ENCODE measurements around the gene CDK10. TPM values are rescaled to one million over a fixed set of nuclear protein-coding genes. Genes with fewer than 3 reads are reported as not detected.

CDK10 gene
- total RNA-seq, 1 donor from 2014 or later: 81.6 TPM

DNA sequence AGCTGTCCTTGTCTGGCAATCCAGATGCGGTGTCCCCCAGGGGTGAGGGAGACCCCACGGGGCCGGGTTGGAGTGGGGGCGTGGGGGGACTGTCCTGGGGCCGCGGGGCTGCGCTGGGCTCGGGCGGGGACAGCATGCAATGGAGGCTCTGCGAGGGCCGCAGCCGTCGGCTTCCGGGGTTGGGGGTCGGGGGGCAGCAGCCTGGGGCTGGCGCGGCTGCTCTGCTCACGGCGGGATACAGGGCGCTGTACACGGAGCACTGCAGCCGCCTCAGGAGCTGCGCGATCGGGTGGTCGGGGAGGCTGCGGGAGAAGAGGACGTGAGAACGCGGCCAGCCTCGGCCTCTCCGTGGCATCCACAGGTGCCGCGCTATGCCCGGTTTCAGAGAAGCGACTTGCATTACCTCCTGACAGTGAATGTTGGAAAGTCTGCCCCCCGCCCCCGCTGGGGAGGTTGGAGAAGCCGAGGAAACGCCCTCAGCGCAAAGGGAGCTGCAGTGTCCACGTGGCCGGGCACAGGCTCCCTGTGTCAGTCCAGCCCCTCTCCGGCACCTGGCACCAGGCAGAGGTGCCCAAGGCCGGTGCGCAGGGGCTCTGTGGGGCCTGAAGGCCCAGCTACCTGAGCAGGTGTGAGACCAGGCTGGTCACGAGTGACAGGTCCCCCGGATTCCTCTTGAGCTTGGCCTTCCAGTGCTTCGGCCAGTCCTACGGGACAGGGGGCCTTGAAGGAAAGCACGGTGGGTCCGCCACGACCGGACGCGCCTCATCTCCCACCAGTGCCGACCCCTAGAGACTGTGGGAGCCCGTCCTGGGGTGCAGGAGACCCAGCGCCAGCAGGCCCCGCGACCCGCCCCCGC, 24.4 kb downstream of the CDK10 start:
- intact Hi-C loops (cut with micrococcal nuclease): loop anchor here (1.0 kb wide), 2 partner anchors 9 to 11 kb away; no protein-coding TSS in a partner anchor

DNA sequence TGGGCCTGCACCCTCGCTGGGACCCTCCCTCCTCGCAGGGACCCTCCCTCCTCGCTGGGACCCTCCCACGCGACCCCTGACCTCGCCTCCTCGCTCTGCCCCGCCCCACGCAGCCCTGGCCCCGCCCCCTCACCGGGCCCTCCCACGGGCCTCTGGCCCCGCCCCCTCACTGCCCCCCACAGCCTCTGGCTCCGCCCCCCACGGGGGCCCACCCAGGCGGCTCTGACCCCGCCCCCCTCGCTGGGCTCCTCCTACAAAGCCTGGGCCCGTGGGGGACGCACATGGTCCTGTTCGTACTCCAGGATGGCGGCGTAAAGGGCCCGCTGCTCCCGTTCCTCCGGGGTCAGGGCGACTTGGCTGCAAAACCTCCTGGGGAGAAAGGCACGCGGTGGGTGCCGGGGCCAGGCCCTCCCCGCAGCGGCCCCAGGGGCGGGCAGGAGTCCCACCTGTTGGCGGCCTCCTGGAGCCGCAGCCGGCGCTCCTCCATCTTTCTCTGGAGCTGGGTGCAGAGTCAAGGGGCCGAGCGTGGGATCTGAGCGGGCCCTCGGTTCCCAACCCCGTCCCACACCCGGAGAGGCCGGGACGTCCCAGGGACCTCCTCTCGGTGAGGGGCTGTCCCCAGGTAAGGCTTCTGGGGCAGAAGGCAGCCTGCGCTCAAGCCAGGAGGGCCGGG, 25.2 kb downstream of the CDK10 start:
- intact Hi-C loops (cut with micrococcal nuclease): loop anchor here (1.0 kb wide), 2 partner anchors 9 to 11 kb away; no protein-coding TSS in a partner anchor

DNA sequence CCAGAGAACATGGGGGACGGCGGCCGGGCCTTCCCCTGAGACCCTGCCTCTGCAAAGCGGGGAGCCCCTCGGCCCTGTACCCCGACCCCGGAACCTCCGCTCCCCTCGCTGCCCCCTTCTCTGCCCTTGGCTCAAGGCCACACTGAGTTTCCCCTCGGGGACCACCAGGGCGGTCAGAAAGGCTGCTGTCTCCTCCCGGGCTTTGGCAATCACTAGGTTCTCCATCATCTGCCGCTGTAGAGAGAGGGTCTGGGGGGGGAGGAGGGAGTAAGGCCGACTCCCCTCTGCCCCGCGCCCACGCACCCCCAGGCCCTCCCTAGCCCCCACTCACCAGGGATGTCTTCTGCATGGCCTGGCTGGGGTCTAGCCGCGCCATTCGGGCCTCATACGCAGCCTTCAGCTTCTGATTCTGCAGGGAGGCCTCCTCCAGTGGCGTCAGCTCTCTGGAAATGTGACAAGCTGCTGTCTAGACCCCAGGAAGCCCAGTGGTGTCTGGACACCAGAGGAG, 25.8 kb downstream of the CDK10 start:
- intact Hi-C loops (cut with micrococcal nuclease): no loop called here

GRCh38 chr16:89716493-89716892, 30.0 kb downstream of the CDK10 start:
- intact Hi-C loops (cut with micrococcal nuclease): no loop called here

DNA sequence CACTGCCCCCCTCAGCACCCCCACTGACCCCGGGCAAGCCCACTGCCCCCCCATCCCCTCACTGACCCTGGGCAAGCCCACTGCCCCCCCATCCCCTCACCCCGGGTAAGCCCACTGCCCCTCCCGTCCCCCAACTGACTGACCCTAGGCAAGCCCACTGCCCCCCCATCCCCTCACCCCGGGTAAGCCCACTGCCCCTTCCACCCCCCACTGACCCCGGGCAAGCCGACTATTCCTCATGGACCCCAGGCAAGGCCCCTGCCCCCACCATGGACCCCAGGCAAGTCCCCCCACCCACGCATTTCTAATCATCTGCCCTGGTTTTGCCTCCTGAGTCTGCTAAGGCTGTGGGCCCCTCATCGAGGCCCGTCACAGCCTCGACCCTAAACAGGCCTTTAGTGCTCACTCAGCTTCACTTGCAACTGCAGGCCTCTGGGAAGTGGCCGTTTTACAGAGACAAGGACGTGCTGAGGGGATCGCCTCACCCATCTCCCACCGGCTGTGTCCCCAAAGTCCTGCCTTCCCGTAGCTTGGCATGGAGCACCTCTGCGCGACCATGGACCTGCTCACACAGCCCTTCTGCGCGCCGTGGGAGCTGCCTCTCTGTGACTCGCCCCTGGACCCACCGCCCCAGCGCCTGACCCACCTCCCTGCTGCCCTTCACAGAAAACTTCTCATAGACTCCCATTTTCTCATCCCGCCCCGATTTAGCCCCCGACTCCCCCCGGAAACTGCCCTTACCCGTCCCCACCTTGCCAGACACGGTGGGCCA, 30.6 kb downstream of the CDK10 start:
- intact Hi-C loops (cut with micrococcal nuclease): no loop called here

GRCh38 chr16:89717688-89718505, 31.4 kb downstream of the CDK10 start:
- intact Hi-C loops (cut with micrococcal nuclease): no loop called here

GRCh38 chr16:89720551-89720812, 34.0 kb downstream of the CDK10 start:
- intact Hi-C loops (cut with micrococcal nuclease): loop anchor here (5.0 kb wide), 2 partner anchors 202 to 213 kb away; partner anchors contain the start of genes SPG7 and TUBB3

DNA sequence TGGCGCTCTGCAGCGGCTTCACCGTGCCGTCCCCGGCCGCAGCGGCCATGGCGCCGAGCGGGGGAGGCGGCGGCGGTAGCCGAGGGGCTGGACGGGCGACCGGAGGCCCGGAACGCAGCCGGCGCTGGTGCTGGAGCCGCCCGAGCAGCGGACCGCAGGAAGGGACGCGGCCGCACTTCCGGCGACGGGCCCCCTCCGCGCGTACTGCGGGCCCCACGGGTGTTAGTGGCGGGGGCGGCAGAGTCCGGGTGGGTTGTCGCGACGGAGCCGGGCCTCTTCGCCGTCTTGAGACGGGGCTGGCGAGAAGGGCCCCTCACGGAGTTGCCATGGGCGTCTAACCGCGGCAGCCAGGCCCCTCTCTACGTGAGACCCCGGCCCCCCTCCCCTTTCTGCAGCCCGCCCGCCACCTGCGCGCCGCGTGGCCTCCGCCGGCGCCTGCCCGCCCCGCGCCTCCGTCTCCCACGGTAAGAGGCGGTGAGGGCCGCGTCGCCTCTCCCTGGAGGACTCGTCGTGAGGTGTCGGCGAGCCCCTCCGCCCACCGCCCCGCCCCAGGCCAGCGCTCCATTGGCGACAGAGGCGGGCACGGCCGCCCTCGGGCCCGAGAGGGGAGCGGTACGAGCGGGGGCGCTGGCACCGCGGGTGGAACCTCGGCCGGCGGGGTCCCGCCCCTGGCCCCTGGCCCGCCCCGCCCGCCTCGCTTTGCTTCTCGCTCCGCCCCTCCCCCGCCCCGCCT, 34.5 kb downstream of the CDK10 start, which contains the start of the genes VPS9D1 and ZNF276:
TSS of gene VPS9D1 (minus strand) at position 86 of the 733 bp plus-strand sequence. CDS start at position 49, 37 bp downstream.
TSS of gene ZNF276 (plus strand) at position 725 of the 733 bp plus-strand sequence. CDS start 104 bp downstream, outside the sequence.
- intact Hi-C loops (cut with micrococcal nuclease): loop anchor here (1.0 to 5.0 kb wide), 4 partner anchors 15 to 214 kb away; partner anchors contain the start of genes SPG7 and TUBB3

GRCh38 chr16:89721546-89722391, 35.3 kb downstream of the CDK10 start:
- intact Hi-C loops (cut with micrococcal nuclease): loop anchor here (1.0 to 5.0 kb wide), 9 partner anchors 10 to 251 kb away; partner anchors contain the start of genes FANCA, SPG7 and TUBB3

GRCh38 chr16:89722392-89723278, 36.1 kb downstream of the CDK10 start:
- intact Hi-C loops (cut with micrococcal nuclease): loop anchor here (1.0 to 5.0 kb wide), 13 partner anchors 11 to 250 kb away; partner anchors contain the start of genes CDK10, FANCA, SPG7 and TUBB3

DNA sequence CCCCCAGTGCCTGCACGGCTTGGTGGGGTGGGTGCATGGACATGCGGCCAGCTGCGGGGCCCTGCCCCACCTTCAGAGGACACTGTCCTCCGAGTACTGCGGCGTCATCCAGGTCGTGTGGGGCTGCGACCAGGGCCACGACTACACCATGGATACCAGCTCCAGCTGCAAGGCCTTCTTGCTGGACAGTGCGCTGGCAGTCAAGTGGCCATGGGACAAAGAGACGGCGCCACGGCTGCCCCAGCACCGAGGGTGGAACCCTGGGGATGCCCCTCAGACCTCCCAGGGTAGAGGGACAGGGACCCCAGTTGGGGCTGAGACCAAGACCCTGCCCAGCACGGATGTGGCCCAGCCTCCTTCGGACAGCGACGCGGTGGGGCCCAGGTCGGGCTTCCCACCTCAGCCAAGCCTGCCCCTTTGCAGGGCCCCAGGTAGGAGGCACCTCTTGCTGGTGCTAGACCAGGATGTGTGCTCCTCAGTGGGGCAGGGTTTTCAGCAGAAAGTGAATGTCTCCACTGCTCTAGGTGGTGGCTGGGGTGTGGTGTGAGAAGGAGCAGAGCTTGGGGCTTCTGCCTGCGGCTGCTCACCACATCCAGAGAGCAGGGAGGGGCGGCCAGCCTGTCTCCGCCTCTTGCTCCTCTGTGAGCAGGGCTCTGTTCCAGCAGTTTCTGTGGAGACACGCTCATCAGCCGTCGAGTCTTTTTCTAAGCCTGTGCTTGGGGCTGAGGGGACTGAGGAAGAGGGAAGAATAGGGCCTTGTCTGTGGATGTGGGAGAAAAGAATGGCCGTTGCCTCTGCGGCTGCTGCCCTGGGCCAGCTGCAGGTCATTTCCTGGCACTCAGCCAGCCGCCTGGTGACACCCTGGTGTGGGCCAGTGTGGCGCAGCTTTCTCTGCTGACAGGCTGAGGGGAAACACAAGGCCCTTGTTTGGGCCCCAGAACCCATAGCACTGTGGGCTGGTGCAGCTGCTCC, 37.1 kb downstream of the CDK10 start:
- intact Hi-C loops (cut with micrococcal nuclease): loop anchor here (1.0 to 5.0 kb wide), 9 partner anchors 14 to 249 kb away; partner anchors contain the start of genes CDK10, SPG7 and TUBB3

GRCh38 chr16:89727406-89728120, 41.1 kb downstream of the CDK10 start:
- intact Hi-C loops (cut with micrococcal nuclease): no loop called here

DNA sequence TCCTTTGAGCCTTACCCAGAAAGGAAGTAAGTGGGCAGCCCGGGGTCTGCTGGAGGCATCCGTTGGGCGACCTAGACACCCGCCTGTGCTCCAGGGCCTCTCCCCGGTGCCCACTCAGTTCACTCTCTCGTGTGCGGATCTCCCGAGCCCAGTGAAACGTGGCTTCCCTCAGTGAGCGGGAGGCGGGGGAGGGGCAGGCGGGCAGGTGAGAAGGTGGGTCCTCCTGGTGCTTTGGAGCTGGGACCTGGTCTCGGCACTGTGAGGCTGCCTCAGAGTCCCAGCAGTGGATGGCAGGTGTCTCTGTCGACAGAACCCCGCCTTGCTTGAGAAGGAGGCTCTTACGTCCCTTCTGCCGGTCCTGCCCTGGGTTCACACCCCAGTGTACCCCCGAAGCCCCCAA, 42.8 kb downstream of the CDK10 start:
- intact Hi-C loops (cut with micrococcal nuclease): no loop called here

GRCh38 chr16:89729863-89730593, 43.5 kb downstream of the CDK10 start:
- intact Hi-C loops (cut with micrococcal nuclease): no loop called here
